Sigmoid colon (tissue), 7 donors: ENCODE data around the gene SPRED1. TPM values are rescaled to one million over a fixed set of nuclear protein-coding genes. Genes with fewer than 3 reads are reported as not detected.

Source experiments
- DNase-seq: peaks from one replicate; pipeline ENCODE4 v3.0.0-alpha.2; 2019
- H3K27ac ChIP-seq, 4 donors: fragments of 200-600 bp; sonication (generic); one replicate each; pipeline ENCODE4 v1.5.1; 2016 to 2019; ENCODE audit warnings: mild to moderate bottlenecking in 1 of 4
- H3K27me3 ChIP-seq, 3 donors: fragments of 200-600 bp; sonication (generic); one replicate each; pipeline ENCODE4 v1.5.1; 2019; ENCODE audit warnings: mild to moderate bottlenecking in 1 of 3
- H3K36me3 ChIP-seq, 4 donors: fragments of 200-600 bp; sonication (generic); one replicate each; pipeline ENCODE4 v1.5.1; 2016 to 2019
- H3K4me1 ChIP-seq, 4 donors: fragments of 200-600 bp; sonication (generic); one replicate each; pipeline ENCODE4 v1.5.1; 2017 to 2019
- H3K4me3 ChIP-seq, 4 donors: fragments of 200-600 bp; sonication (generic); one replicate each; pipeline ENCODE4 v1.5.1; 2017 to 2019; ENCODE audit warnings: mild to moderate bottlenecking in 2 of 4, moderate library complexity in 1 of 4
- H3K9me3 ChIP-seq, 4 donors: fragments of 200-600 bp in 3 of 4; sonication (generic) in 3 of 4; one replicate each; pipeline versions ENCODE4 v1.5.1 to v1.6.1; 2013 to 2019
- EP300 ChIP-seq, 4 donors: sonication (generic); formaldehyde crosslinking; IDR thresholded peaks; one replicate each; pipeline ENCODE4 v1.6.1; 2017; ENCODE audit warnings: antibody characterized with exemption in 4 of 4
- POLR2A ChIP-seq, 2 donors: fragments of 450-650 bp; IDR thresholded peaks; one replicate each; pipeline ENCODE4 v1.6.1; 2016; ENCODE audit warnings: antibody characterized with exemption in 2 of 2, mild to moderate bottlenecking in 2 of 2, moderate library complexity in 2 of 2
- POLR2AphosphoS5 ChIP-seq, 4 donors: sonication (generic); formaldehyde crosslinking; IDR thresholded peaks; one replicate each; pipeline ENCODE4 v1.6.1; 2017; ENCODE audit warnings: antibody characterized with exemption in 4 of 4
- WGBS, 2 donors: extraction: QIAGEN DNeasy Blood & Tissue Kit; methylation state at CpG; one replicate each; pipeline ENCODE4 v1.1.7; 2013; 5-methylcytosine and 5-hydroxymethylcytosine counted together
- intact Hi-C: fragments of 100-400 bp; cut with DNase I; formaldehyde crosslinking; loops from one replicate; pipeline ENCODE4 v1.15.1; 2023
- polyA plus RNA-seq, 3 donors: library from polyadenylated mRNA; stranded (reverse); fragments of 200-250 nt; gene quantifications; one replicate each; pipeline ENCODE4 v1.2.3, GENCODE V29; 2013
- total RNA-seq, 4 donors: library from RNA; depleted of rRNA; stranded (reverse); fragments of >200 nt; gene quantifications; one replicate each; pipeline ENCODE4 v1.1.0, GENCODE V29; 2016
- TF ChIP-seq, protein P1 (sequence below), 4 experiments: fragments of 450-650 bp in 3 of 4; fragments of 200-600 bp in 1 of 4; IDR thresholded peaks; one replicate each; pipeline ENCODE4 v1.5.1; 2016 to 2019; ENCODE audit warnings: antibody characterized with exemption in 4 of 4, mild to moderate bottlenecking in 3 of 4, moderate library complexity in 2 of 4
- donor health status: healthy with polysubstance abuse.
- donor health status: Bipolar disorder and iron deficiency.
- donor health status: healthy.

The SPRED1 gene
- total and polyA plus RNA-seq, 7 donors: 6.8 to 17.8 (median 15.0) TPM

- 91 to 93% methylated on average over 3 of the region's 3 CpGs for WGBS, 2 donors
- Histone ChIP-seq H3K27me3 (no peaks in the 10 kb centered on the region), H3K4me3 (no peak overlapping the region), H3K9me3 (no peaks in the 10 kb centered on the region), H3K27ac (no peak overlapping the region), H3K4me1 (peaks cover 0 to 4% (median 0%) of the 10 kb centered on the region in 4 donors), H3K36me3 (peaks cover 0 to 7% (median 0%) of the 10 kb centered on the region in 4 donors)
- DNase-seq: no peak
- intact Hi-C loops: no loop called here
- TF ChIP-seq POLR2A (IDR thresholded peaks at IDR 0.05) (no peak), POLR2AphosphoS5 (IDR thresholded peaks at IDR 0.05) (no peak), EP300 (IDR thresholded peaks at IDR 0.05) (no peak)
- TF ChIP-seq, protein P1, sequence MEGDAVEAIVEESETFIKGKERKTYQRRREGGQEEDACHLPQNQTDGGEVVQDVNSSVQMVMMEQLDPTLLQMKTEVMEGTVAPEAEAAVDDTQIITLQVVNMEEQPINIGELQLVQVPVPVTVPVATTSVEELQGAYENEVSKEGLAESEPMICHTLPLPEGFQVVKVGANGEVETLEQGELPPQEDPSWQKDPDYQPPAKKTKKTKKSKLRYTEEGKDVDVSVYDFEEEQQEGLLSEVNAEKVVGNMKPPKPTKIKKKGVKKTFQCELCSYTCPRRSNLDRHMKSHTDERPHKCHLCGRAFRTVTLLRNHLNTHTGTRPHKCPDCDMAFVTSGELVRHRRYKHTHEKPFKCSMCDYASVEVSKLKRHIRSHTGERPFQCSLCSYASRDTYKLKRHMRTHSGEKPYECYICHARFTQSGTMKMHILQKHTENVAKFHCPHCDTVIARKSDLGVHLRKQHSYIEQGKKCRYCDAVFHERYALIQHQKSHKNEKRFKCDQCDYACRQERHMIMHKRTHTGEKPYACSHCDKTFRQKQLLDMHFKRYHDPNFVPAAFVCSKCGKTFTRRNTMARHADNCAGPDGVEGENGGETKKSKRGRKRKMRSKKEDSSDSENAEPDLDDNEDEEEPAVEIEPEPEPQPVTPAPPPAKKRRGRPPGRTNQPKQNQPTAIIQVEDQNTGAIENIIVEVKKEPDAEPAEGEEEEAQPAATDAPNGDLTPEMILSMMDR (IDR thresholded peaks at IDR 0.05): no peak
Observed at GRCh38 chr15:38312190-38312589, 59.6 kb downstream of the SPRED1 start.

- Histone ChIP-seq H3K27ac (no peak overlapping the region), H3K4me1 (peaks cover 0 to 8% (median 0%) of the 10 kb centered on the region in 4 donors)
- WGBS, 2 donors: 85 to 87% methylated on average over 2 of the region's 2 CpGs
Observed at GRCh38 chr15:38316311-38316710, 63.7 kb downstream of the SPRED1 start.

GRCh38 chr15:38320181-38320580 lies 67.5 kb downstream of the SPRED1 start:
- Histone ChIP-seq H3K27me3 (no peaks in the 10 kb centered on the region), H3K36me3 (peaks cover 0 to 16% (median 0%) of the 10 kb centered on the region in 4 donors), H3K9me3 (no peaks in the 10 kb centered on the region), H3K4me1 (peaks cover 0 to 8% (median 0%) of the 10 kb centered on the region in 4 donors), H3K27ac (no peak overlapping the region), H3K4me3 (no peak overlapping the region)
- intact Hi-C loops: no loop called here
- DNase-seq: no peak
- TF ChIP-seq, protein P1 (IDR thresholded peaks at IDR 0.05): no peak
- TF ChIP-seq POLR2A (IDR thresholded peaks at IDR 0.05): no peak
- no peak for TF ChIP-seq POLR2AphosphoS5 (IDR thresholded peaks at IDR 0.05)
- no peak for TF ChIP-seq EP300 (IDR thresholded peaks at IDR 0.05)

More at GRCh38 chr15:38316311-38316710, 63.7 kb downstream of the SPRED1 start:
- no peaks in the 10 kb centered on the region for H3K9me3 ChIP-seq
- H3K36me3 ChIP-seq: no peaks in the 10 kb centered on the region
- intact Hi-C loops: no loop called here
- H3K27me3 ChIP-seq: no peaks in the 10 kb centered on the region
- no peak overlapping the region for H3K4me3 ChIP-seq
- no peak for DNase-seq
- TF ChIP-seq, protein P1 (IDR thresholded peaks at IDR 0.05): no peak
- TF ChIP-seq EP300 (IDR thresholded peaks at IDR 0.05): no peak
- TF ChIP-seq POLR2AphosphoS5 (IDR thresholded peaks at IDR 0.05): no peak
- TF ChIP-seq POLR2A (IDR thresholded peaks at IDR 0.05): no peak

GRCh38 chr15:38320866-38321265 lies 68.2 kb downstream of the SPRED1 start:
- peaks cover 0 to 8% (median 0%) of the 10 kb centered on the region in 4 donors for H3K4me1 ChIP-seq
- H3K27ac ChIP-seq: no peak overlapping the region
- TF ChIP-seq, protein P1 (IDR thresholded peaks at IDR 0.05): no peak
- TF ChIP-seq EP300 (IDR thresholded peaks at IDR 0.05) (no peak), POLR2AphosphoS5 (IDR thresholded peaks at IDR 0.05) (no peak), POLR2A (IDR thresholded peaks at IDR 0.05) (no peak)
- H3K36me3 ChIP-seq: peaks cover 0 to 22% (median 0%) of the 10 kb centered on the region in 4 donors
- WGBS, 2 donors: 70 to 74% methylated on average over 2 of the region's 2 CpGs
- intact Hi-C loops: no loop called here
- H3K9me3 ChIP-seq: no peaks in the 10 kb centered on the region
- DNase-seq: no peak
- H3K27me3 ChIP-seq: no peaks in the 10 kb centered on the region
- no peak overlapping the region for H3K4me3 ChIP-seq

DNA sequence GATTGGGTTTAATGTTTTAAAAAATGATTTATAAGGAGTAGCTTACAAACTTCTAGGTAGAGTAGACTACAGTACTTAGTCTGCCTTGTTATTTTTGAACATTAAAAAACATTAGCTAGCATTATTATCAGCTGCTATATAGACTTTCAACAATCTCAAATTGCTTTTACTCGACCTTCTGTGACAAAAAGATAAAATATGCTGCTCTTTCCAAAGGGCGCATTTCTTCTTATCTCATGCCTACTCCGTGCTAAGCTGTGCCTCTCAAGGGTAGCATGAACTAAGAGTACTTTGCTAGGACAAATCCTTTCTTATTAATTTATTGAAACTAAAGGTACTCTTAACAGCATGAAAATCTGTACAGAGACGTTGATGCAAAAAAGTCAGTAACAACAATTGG lies 71.3 kb downstream of the SPRED1 start:
- intact Hi-C loops: no loop called here
- Histone ChIP-seq H3K4me3 (no peak overlapping the region), H3K9me3 (no peaks in the 10 kb centered on the region), H3K4me1 (peaks cover 0 to 4% (median 0%) of the 10 kb centered on the region in 4 donors), H3K27me3 (no peaks in the 10 kb centered on the region), H3K27ac (no peak overlapping the region), H3K36me3 (peaks cover 0 to 39% (median 0%) of the 10 kb centered on the region in 4 donors)
- 89 to 91% methylated on average over 4 of the region's 4 CpGs for WGBS, 2 donors
- TF ChIP-seq POLR2A (IDR thresholded peaks at IDR 0.05) (no peak), POLR2AphosphoS5 (IDR thresholded peaks at IDR 0.05) (no peak), EP300 (IDR thresholded peaks at IDR 0.05) (no peak)
- TF ChIP-seq, protein P1 (IDR thresholded peaks at IDR 0.05): no peak
- DNase-seq: no peak
